Neural cell (in vitro differentiated cells): Measurements from ENCODE around the gene ALDH7A1.

ENCODE experiments used
- CTCF ChIP-seq: fragments of 450-650 bp; IDR thresholded peaks from 2 replicates; pipeline ENCODE4 v1.5.1; 2014; ENCODE audit warnings: antibody characterized with exemption, mild to moderate bottlenecking, moderate library complexity; ENCODE audit not compliant: poor library complexity, severe bottlenecking
- EP300 ChIP-seq: fragments of 450-650 bp; conservative IDR thresholded peaks from 2 replicates; pipeline ENCODE4 v1.6.1; 2014; ENCODE audit warnings: antibody characterized with exemption, mild to moderate bottlenecking, moderate library complexity; ENCODE audit not compliant: poor library complexity, severe bottlenecking
- EZH2 ChIP-seq: fragments of 200-600, 300-800 bp; shearing (Covaris generic), sonication (generic); IDR thresholded peaks from 2 replicates; pipeline ENCODE4 v1.6.1; 2014; ENCODE audit warnings: antibody characterized with exemption, low read length, borderline replicate concordance, mild to moderate bottlenecking; ENCODE audit not compliant: insufficient read depth, poor library complexity, severe bottlenecking
- MXI1 ChIP-seq: fragments of 450-650 bp; conservative IDR thresholded peaks from 2 replicates; pipeline ENCODE4 v1.6.1; 2014; ENCODE audit warnings: antibody characterized with exemption, mild to moderate bottlenecking; ENCODE audit not compliant: poor library complexity, severe bottlenecking
- POLR2AphosphoS5 ChIP-seq: IDR thresholded peaks from 2 replicates; pipeline ENCODE4 v1.6.1; 2012
- RAD21 ChIP-seq: fragments of 450-650 bp; conservative IDR thresholded peaks from 2 replicates; pipeline ENCODE4 v1.6.1; 2014; ENCODE audit warnings: antibody characterized with exemption, mild to moderate bottlenecking, moderate library complexity
- TAF1 ChIP-seq: IDR thresholded peaks from 2 replicates; pipeline ENCODE4 v1.6.1; 2012; ENCODE audit warnings: low read depth

GRCh38 chr5:126519637-126520592 is 75.1 kb downstream of the ALDH7A1 start:
- TF ChIP-seq CTCF (no peak), EP300 (no peak), POLR2AphosphoS5 (no peak), RAD21 (no peak), EZH2 (no peak), TAF1 (no peak), MXI1 (no peak)
